ENCODE data around the gene ACAP2. TPM values are rescaled to one million over a fixed set of nuclear protein-coding genes. Genes with fewer than 3 reads are reported as not detected.

Gene ACAP2
- total RNA-seq, 2 experiments from 2014 or later: 43.9 to 80.7 TPM

DNA sequence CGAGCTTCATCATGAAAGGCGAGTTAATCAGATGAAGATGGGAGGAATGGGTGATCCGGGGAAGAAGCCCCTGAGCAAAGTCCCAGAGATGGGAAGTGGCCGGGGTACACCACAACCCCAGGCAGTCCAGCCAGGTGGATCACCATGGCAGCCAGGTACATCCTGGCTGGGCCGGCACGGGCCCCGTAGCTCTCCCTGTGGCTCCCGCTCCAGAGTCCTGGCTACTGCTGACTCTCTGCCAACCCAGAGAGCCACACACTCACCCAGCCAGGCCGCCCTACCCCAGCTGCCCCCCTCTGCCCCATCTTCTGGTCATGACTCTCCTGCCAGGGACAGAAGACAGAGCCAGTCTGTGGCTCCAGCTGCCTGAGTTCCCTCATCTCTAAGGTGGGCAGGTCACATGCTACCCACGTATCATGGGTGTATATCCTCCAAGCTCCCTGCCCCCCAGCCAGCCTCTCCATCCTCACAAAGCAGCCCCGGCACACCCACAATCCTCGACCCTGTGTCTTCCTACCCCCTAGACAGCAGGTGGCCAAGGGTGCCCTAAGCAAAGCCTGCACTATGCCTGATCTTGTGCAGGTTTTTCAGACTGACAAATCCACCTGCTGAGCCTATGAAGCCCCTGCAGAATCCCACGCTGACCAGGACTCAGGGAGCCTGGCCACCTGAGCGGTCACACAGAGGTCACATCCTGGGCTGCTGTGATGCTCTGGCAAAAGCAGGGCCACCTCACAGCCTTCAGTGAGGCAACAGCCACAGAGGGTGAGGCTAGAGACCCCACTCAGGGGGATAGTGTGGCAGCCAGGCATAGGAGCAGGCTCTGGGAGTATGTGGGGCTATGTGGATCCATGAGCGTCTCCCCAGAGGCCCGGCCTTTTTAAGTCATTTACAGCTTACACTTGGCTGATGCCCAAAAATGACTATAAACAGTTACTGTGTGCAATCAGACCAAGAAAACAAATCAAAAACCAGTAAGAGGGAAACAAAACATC is 185.1 kb downstream of the ACAP2 start:
- no TSS peak for BruUV-seq (replicated peaks)
- H3K79me2 ChIP-seq (ENCODE audit: insufficient read depth, low read depth, low read length): no peaks in the 10 kb centered on the region; the same call in 1 of the 2 replicates

DNA sequence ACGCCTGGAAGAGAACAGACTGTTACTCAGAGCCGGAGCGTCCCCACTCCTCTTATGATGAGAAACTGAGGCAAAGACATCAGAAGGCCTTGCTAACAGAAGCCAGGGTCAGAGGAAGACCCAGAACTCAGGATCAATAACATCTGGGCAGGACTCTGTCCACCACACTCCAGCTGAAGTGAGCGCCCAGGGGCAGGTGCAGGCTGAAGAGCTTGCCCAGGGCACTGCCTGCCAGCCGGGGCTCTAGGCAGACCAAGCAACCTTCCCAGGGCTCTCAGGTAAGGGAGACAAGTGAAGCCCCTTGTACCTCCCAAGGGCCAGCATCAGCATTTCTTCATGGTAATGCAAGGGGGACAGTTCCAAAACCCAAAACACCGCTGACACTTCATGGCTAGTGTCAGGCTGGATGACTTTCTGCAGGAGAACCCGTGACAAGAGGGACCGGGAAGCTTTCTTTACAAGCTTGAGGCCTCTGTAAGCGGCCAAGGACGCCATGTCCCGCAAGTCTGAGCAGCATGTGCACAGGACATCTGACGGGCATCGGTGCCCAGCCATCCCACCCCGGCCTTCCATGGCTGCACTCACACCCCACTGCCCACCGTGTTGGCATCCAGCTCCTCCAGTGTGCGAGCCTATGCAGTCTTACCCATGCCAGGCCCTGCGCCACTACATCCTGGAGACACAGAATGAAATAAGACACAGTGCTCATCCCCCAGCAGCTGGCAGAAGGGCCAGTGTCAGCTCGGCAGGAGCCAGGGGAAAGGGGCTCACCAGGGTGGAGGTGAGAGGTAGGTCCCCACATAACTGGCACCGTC is 186.0 kb downstream of the ACAP2 start:
- H3K9me3 ChIP-seq (ENCODE audit: low read length): no peaks in the 10 kb centered on the region
- no peak for DNase-seq (ENCODE audit: low spot score)
- peaks cover 35% of the 10 kb centered on the region for H3K4me1 ChIP-seq (ENCODE audit: insufficient read depth, low read length, poor library complexity, severe bottlenecking)
- intact Hi-C loops (cut with micrococcal nuclease; ENCODE audit: unreplicated experiment): no loop called here
- H3K36me3 ChIP-seq (ENCODE audit: insufficient read depth, low read length): no peaks in the 10 kb centered on the region
- ChIA-PET POLR2A (interaction anchor here (0.5 to 2.8 kb wide), 3 partner anchors 102 to 279 kb away, joined by 5 to 9 read pairs (median 6); no protein-coding TSS in a partner anchor), CTCF (ENCODE audit: unreplicated experiment) (no interaction called here)
- no peak overlapping the region for H2AFZ ChIP-seq (ENCODE audit: low read length)
- no peaks in the 10 kb centered on the region; the same call in 1 of the 2 replicates for H3K79me2 ChIP-seq (ENCODE audit: insufficient read depth, low read depth, low read length)
- no peak overlapping the region for H3K4me3 ChIP-seq (ENCODE audit: low read depth, low read length, poor library complexity, severe bottlenecking)
- H4K20me1 ChIP-seq (ENCODE audit: insufficient read depth, low read length): no peaks in the 10 kb centered on the region
- H3K4me2 ChIP-seq (ENCODE audit: low read length): no peak overlapping the region
- no peaks in the 10 kb centered on the region for H3K9me2 ChIP-seq (ENCODE audit: insufficient read depth, low read length)
- BruUV-seq (replicated peaks): no TSS peak
- no peak overlapping the region for H3K27ac ChIP-seq (ENCODE audit: low read depth, low read length, poor library complexity, severe bottlenecking)
- TF ChIP-seq CTCF (conservative IDR thresholded peaks at IDR 0.05; ENCODE audit: low read length): no peak
- TF ChIP-seq EZH2phosphoT487 (IDR thresholded peaks at IDR 0.05; ENCODE audit: borderline replicate concordance, low read depth, low read length): no peak

More for the DNA sequence above, 185.1 kb downstream of the ACAP2 start:
- H3K4me2 ChIP-seq (ENCODE audit: low read length): peak overlapping the region; percentile 83
- H3K4me1 ChIP-seq (ENCODE audit: insufficient read depth, low read length, poor library complexity, severe bottlenecking): peaks cover 33% of the 10 kb centered on the region
- intact Hi-C loops (cut with micrococcal nuclease; ENCODE audit: unreplicated experiment): no loop called here
- peak; percentile 28 for DNase-seq (ENCODE audit: low spot score)
- ChIA-PET CTCF (ENCODE audit: unreplicated experiment) (no interaction called here), POLR2A (interaction anchor here (0.5 to 2.8 kb wide), 5 partner anchors 8 to 568 kb away, joined by 4 to 9 read pairs (median 6); no protein-coding TSS in a partner anchor)
- no peak overlapping the region for H2AFZ ChIP-seq (ENCODE audit: low read length)
- 0 out of 2 replicates have a peak, but pooled peaks cover under 1% of the 10 kb centered on the region for H3K36me3 ChIP-seq (ENCODE audit: insufficient read depth, low read length)
- no peak for TF ChIP-seq CTCF (conservative IDR thresholded peaks at IDR 0.05; ENCODE audit: low read length)
- TF ChIP-seq EZH2phosphoT487 (IDR thresholded peaks at IDR 0.05; ENCODE audit: borderline replicate concordance, low read depth, low read length): no peak
- H3K4me3 ChIP-seq (ENCODE audit: low read depth, low read length, poor library complexity, severe bottlenecking): peak overlapping the region; percentile 68
- peaks cover under 1% of the 10 kb centered on the region; the same call in 1 of the 2 replicates for H4K20me1 ChIP-seq (ENCODE audit: insufficient read depth, low read length)
- H3K9me3 ChIP-seq (ENCODE audit: low read length): no peaks in the 10 kb centered on the region
- H3K9me2 ChIP-seq (ENCODE audit: insufficient read depth, low read length): no peaks in the 10 kb centered on the region
- H3K27ac ChIP-seq (ENCODE audit: low read depth, low read length, poor library complexity, severe bottlenecking): peak overlapping the region; percentile 84

Measured in OCI-LY7 (cell line).